Astrocyte of the spinal cord (primary cell): ENCODE results near the gene ADCY1.

ENCODE experiments used
- DNase-seq: peaks from one replicate; pipeline ENCODE4 v3.0.0; 2011; ENCODE audit warnings: low read depth, low spot score
- H3K4me3 ChIP-seq: 2 replicates; pipeline ENCODE4 v1.5.1; 2011; ENCODE audit warnings: low read depth, mild to moderate bottlenecking, low read length, moderate library complexity
- in situ Hi-C: cut with HindIII; loops from 2 replicates; pipeline ENCODE4 v1.10.0; 2017; ENCODE audit warnings: low sequenced_read_pairs
- TF ChIP-seq, protein P1 (sequence below): IDR thresholded peaks from 2 replicates; pipeline ENCODE4 v1.5.1; 2012; ENCODE audit warnings: low read depth, mild to moderate bottlenecking, low read length, inconsistent platforms

Gene ADCY1

DNA sequence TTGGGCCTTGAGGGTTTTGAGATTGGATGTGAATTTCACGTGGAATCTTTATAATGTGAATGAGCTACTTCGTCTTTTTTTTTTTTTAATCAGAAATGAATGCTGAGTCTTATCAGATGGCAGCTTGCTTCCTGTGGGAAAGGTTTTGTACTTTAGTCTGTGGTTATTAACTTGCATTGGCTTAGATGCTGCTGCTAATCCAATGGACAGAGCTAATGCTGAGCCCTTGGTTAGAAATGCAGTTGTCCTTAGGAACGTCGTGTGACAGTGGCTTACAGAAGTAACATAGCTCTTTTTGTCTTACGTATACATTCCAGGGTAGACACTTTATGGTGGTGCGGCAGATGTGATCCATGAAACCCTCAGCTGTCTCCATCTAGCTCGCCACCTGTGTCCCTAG, 32.8 kb downstream of the ADCY1 start:
- in situ Hi-C loops, result no loop called here
- DNase-seq, result no peak
- no peak overlapping the region for H3K4me3 ChIP-seq
- TF ChIP-seq, protein P1, sequence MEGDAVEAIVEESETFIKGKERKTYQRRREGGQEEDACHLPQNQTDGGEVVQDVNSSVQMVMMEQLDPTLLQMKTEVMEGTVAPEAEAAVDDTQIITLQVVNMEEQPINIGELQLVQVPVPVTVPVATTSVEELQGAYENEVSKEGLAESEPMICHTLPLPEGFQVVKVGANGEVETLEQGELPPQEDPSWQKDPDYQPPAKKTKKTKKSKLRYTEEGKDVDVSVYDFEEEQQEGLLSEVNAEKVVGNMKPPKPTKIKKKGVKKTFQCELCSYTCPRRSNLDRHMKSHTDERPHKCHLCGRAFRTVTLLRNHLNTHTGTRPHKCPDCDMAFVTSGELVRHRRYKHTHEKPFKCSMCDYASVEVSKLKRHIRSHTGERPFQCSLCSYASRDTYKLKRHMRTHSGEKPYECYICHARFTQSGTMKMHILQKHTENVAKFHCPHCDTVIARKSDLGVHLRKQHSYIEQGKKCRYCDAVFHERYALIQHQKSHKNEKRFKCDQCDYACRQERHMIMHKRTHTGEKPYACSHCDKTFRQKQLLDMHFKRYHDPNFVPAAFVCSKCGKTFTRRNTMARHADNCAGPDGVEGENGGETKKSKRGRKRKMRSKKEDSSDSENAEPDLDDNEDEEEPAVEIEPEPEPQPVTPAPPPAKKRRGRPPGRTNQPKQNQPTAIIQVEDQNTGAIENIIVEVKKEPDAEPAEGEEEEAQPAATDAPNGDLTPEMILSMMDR, result no peak

DNA sequence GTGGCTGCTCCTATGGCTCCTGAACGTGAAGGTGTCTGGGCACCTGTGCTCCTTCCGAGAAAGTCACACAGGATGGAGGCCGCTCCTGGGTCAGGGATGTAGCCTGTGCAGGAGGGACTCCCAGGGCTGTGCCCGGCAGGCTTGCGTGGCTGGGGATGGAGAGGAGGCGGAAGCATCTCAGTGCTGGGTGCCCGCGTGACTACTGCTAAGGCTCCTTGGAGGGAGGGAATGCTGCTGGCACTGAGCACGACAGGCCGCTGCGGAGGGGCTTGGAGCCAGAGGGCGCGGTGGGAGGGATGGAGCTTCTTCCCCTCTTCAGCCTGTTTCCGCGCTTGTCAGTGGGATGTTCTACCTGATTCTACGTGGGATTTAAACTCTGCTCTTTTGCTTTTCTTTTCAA, 35.0 kb downstream of the ADCY1 start:
- in situ Hi-C loops, result no loop called here
- DNase-seq, result no peak
- TF ChIP-seq, protein P1, result no peak
- H3K4me3 ChIP-seq, result no peak overlapping the region

DNA sequence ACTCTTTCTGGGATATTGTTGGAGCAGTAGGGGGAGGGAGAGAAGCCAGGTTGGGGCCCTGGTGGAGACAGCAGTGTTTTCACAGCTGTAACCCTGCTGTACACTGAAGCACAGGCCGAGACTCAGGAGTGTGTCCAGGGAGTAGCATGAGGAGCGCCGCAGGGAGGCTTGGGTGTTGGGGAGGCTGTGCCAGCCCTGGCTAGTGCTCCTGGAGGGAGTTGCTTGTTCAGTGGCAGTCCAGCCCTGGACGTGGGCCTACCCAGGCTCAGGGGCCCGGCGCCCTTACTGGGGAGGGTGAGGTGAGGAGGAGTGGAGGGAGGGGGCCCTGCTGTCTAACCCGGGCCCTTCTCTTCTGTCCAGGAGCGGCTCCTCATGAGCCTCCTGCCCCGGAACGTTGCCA, 35.9 kb downstream of the ADCY1 start:
- DNase-seq, result no peak
- in situ Hi-C loops, result no loop called here
- TF ChIP-seq, protein P1, result no peak
- H3K4me3 ChIP-seq, result no peak overlapping the region

DNA sequence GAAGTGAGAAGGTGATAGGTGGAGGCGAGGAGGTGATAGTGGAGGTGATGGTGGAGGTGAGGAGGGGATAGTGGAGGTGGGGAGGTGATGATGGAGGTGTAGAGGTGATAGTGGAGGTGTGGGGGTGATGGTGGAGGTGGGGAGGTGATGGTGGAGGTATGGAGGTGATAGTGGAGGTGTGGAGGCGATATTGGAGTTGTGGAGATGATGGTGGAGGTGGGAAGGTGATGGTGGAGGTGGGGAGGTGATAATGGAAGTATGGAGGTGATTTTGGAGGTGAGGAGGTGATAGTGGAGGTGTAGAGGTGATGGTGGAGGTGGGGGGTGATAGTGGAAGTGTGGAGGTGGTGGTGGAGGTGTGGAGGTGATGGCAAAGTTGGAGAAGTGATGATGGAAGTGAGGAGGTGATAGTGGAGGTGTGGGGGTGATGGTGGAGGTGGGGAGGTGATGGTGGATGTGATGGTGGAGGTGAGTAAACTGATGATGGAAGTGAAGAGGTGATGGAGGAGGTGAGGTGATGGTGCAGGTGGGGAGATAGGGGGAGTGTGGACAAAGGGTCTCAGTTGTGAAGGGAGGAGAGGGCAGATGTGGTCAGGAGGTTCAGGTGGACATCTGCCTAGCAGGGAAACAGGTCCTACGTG, 36.6 kb downstream of the ADCY1 start:
- TF ChIP-seq, protein P1, result no peak
- no peak for DNase-seq
- no peak overlapping the region for H3K4me3 ChIP-seq
- in situ Hi-C loops, result no loop called here

DNA sequence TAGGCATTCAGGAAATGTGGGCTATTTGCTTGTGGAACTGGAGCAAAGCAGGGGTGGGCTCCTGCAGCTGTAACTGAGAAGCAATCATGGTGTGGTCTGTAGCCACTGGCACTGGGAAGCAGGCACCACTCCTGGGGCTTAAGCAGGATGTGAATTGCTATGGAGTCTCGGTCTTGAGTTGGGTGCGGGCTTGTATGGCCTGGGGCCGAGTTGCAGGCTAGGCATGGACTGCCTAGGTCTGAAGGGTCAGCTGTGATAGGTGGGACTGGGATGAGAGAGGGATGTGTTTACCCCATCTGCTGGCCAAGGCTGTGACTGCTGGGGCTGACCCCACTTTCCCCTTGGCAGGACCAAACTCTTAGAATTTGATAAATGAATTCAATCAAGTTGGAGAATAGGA, 43.0 kb downstream of the ADCY1 start:
- DNase-seq, result no peak
- TF ChIP-seq, protein P1, result no peak
- no peak overlapping the region for H3K4me3 ChIP-seq
- in situ Hi-C loops, result no loop called here

DNA sequence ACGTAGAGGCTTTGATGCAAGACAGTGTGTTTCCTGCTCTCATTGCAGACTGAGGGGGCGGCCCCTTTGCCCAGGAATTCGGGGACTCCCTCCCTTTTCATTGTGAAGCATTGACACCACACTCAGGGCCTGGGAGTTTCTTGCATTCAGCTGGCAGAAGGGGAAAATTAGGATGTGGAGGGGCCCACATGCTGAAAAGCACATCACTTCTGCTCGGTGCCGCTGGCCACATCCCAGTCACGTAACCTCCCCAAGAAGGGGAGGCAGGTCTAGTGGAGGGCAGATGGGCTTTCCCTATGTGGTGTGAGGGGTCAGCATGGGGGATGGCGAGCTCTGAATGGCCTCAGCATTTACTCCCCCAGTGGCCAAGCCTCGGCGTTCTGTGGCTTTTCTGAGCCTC, 47.9 kb downstream of the ADCY1 start:
- DNase-seq, result no peak
- in situ Hi-C loops, result no loop called here
- TF ChIP-seq, protein P1, result no peak
- H3K4me3 ChIP-seq, result no peak overlapping the region
